GM19467 (cell line): ENCODE data around the gene HSD3B2.

Experiments used
- ATAC-seq: cut with Tn5 transposase; IDR thresholded peaks from one replicate; pipeline ENCODE4 v1.9.1; 2021; ENCODE audit warnings: mild to moderate bottlenecking, moderate library complexity; ENCODE audit not compliant: unreplicated experiment

HSD3B2 gene

DNA sequence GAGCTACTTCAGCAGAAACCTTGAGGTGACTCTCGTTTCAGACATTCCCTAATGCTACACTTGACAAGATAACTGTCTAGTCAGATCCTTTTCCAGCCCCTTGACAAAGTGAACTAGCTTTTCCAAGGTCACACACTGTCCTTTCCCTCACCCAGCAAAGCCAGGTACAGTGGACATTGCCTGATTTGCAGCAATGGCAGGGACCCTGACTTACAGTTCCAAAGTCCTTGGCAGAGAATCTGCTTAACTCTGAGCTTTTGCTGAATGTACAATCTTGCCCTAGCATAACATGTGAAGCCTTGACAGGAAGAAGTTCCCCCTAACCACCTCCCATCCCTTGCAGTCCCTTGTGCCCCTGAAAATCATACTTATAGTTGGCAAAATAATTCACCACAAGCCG is 37.1 kb downstream of the HSD3B2 start:
- no peak for ATAC-seq

- ATAC-seq, result no peak
Observed at GRCh38 chr1:119453021-119453420, 38.1 kb downstream of the HSD3B2 start.

- no peak for ATAC-seq
Observed at GRCh38 chr1:119462964-119463363, 48.0 kb downstream of the HSD3B2 start.

DNA sequence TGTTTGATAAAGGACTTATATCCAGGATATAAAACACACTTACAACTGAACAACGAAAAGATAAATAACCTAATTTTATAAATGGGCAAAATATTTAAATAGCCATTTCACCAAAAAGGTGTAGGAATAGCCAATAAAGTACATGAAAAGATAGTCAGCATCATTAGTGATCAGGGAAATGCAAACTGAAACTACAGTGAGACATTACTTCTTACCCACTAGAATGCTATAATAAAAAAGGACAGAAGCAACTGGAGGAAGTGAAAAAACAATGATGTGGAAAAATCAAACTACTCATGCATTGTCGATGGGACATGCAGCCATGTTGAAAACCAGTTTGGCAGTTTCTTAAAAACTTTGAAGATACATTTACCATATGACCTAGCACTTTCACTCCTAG is 48.6 kb downstream of the HSD3B2 start:
- ATAC-seq, result no peak

DNA sequence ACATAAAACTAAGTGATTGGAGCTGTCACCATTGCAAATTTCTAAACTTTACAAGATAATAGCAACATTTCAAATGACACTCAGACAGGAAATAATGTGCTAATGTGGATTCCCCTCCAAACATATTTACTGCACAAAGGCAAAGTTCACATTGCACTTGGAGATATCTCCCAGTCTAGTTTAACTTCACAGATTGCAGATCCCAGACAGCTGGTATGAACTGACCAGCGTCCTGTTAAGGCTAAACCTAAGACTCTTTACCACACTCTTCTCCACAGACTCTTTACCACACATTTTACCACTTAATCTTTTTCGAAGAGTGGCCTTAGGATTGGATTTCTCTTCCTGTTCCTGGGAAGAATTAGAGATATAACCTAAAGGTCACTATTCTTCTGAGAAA is 51.5 kb downstream of the HSD3B2 start:
- no peak for ATAC-seq

- no peak for ATAC-seq
Observed at GRCh38 chr1:119467219-119467618, 52.3 kb downstream of the HSD3B2 start.

DNA sequence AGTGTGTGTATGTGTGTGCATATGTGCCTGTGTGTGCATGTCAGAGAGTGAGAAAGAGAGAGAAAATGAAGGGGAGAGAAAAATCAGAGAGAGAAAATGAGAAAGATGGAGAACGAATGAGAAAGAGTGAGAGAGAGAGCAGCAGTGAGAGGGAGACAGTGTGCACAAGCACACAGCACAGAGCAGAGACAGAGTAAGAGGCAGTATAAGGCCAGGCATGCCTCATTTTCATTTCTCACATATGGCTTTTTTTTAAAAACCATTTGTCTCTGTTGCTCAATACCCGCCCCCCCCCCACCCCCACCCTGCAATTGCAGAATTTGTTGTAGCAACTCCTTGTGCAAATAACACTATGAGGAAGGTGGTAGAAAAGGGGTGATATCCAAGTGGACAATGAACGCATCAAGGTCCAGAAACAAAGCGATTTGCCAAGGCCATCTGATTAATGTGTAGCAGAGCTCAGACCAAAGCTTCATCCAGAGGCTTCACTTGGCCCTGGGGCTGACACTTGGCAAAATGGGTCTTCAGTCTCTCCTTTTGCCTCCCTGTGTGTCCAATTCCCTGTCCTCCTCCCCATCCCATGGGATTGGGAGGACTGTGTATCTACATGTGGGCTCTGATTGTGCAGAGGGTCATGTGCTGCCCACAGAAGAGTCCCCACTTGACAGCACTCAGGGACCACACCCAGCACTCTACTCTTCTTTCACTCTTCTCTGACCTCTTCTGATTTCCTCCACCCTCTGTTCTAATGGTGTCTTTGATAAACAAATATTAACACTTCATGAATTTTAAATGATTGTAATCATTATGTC is 53.1 kb downstream of the HSD3B2 start:
- no peak for ATAC-seq

GRCh38 chr1:119469741-119470140 is 54.8 kb downstream of the HSD3B2 start:
- no peak for ATAC-seq

- ATAC-seq, result no peak
Observed at GRCh38 chr1:119470377-119470776, 55.4 kb downstream of the HSD3B2 start.

DNA sequence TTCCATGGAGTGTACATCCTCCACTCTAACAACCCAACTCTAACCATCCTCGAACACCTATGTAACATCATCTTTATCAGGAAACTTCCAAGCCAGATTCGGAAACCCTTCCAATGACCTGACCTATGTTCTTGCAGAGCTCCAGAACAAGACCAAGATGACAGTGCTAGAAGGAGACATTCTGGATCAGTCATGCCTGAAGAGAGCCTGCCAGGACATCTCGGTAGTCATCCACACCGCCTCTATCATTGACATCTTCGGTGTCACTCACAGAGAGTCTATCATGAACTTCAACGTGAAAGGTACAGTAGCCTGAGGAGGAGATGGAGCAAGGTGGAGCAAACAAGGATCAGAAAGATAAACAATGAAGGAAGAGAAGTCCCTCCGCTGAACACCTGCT is 56.0 kb downstream of the HSD3B2 start:
- no peak for ATAC-seq

DNA sequence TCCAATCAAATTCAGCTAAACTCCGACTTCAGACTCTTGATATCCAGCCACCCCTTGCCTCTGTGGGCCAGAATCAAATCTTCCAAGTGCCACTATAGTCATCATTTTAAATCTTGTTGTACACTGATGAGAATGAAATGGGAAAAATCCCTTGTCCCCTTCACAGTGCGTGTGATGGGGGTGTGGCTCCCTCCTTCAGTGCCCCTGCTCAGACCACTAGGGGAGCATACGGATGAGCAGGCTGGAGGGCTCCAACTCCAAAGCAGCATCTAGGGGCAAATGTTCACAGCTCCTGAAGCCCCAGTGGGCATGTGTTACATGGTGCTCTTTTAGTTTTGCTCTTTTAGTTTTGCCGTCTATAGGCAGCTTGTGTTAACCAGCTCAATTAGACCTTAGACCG is 56.6 kb downstream of the HSD3B2 start:
- no peak for ATAC-seq

GRCh38 chr1:119472080-119472818 is 57.3 kb downstream of the HSD3B2 start:
- ATAC-seq, result no peak
